ENCODE results near the gene DMD.

The DMD gene

DNA sequence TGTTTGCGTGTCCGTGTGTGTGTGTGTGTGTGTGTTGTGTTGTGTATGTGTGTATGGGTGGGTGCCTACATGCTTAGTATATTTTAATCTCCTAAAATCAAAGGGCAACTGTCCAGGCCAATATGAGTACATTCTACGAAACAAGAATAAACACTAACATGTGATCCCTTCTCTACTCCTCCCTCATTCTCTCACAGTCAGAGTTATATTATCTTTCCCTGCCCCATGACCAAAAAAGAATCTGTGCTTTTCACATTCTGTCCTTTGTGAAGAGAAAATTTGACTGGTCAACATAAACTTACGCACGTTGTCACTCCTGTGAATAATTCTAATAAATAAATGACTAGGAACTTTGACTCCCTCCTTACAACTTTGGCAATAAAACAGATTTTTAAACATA lies 532.9 kb downstream of the DMD start:
- no peaks in the 10 kb centered on the region for H3K4me1 ChIP-seq (ENCODE audit: control insufficient read depth, insufficient read depth, low read length, poor library complexity, severe bottlenecking)
- WGBS, 2 experiments (ENCODE audit: insufficient coverage in 2 of 2) = no CpG with 5 or more reads among the region's 5 CpGs
- no peaks in the 10 kb centered on the region for H3K9me3 ChIP-seq (ENCODE audit: control insufficient read depth, low read length)
- no peak overlapping the region for H3K4me3 ChIP-seq (ENCODE audit: extremely low read depth, insufficient read depth, low read length, poor library complexity, severe bottlenecking)
- no peak overlapping the region for H3K27ac ChIP-seq (ENCODE audit: low read depth, low read length, severe bottlenecking)
- H3K36me3 ChIP-seq (ENCODE audit: control insufficient read depth, insufficient read depth, low read length) = no peaks in the 10 kb centered on the region

DNA sequence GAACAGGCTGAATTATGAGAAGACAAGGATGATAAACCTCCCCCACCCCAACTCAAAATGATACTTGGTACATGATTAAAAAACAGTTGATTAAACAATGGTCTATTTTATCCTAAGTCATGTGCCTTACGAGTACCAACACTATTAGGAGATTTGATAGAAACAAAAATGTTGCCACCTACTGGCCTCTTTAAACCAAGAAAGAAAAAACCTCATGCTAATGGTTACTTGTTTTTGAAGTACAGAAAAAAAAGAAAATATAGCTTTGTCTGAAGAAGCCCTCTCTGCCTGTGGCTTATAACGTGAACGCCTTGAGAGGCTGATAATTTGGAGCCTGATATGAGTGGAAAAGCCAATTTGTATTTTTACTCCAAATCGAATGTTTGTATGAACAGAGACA lies 538.2 kb downstream of the DMD start:
- no peaks in the 10 kb centered on the region for H3K9me3 ChIP-seq (ENCODE audit: control insufficient read depth, low read length)
- H3K4me3 ChIP-seq (ENCODE audit: extremely low read depth, insufficient read depth, low read length, poor library complexity, severe bottlenecking) = no peak overlapping the region
- H3K4me1 ChIP-seq (ENCODE audit: control insufficient read depth, insufficient read depth, low read length, poor library complexity, severe bottlenecking) = no peaks in the 10 kb centered on the region
- no CpG with 5 or more reads among the region's 4 CpGs for WGBS, 2 experiments (ENCODE audit: insufficient coverage in 2 of 2)
- no peak overlapping the region for H3K27ac ChIP-seq (ENCODE audit: low read depth, low read length, severe bottlenecking)
- no peaks in the 10 kb centered on the region for H3K36me3 ChIP-seq (ENCODE audit: control insufficient read depth, insufficient read depth, low read length)

DNA sequence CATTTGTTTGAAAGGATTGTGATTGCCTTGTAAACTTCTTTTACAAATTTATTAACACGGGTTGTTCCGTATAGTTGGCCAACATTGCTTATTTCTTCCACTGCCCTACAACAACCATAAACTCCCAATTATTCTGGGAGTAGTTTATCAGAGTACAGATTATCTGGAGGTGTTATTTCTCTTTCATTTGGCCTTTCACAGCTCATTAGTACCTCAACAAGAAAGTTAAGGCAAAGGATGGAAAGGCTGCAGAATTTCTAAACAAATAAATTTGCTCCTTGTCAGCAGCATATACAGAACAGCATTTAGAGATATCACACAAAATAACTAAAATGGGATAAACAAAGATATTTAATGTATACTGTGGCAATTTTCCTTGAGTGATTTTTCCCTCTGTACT lies 548.8 kb downstream of the DMD start:
- no peak overlapping the region for H3K4me3 ChIP-seq (ENCODE audit: extremely low read depth, insufficient read depth, low read length, poor library complexity, severe bottlenecking)
- H3K27ac ChIP-seq (ENCODE audit: low read depth, low read length, severe bottlenecking) = no peak overlapping the region
- no peaks in the 10 kb centered on the region for H3K36me3 ChIP-seq (ENCODE audit: control insufficient read depth, insufficient read depth, low read length)
- no peaks in the 10 kb centered on the region for H3K4me1 ChIP-seq (ENCODE audit: control insufficient read depth, insufficient read depth, low read length, poor library complexity, severe bottlenecking)
- H3K9me3 ChIP-seq (ENCODE audit: control insufficient read depth, low read length) = no peaks in the 10 kb centered on the region
- WGBS, 2 experiments (ENCODE audit: insufficient coverage in 2 of 2) = no CpG with 5 or more reads among the region's 2 CpGs

DNA sequence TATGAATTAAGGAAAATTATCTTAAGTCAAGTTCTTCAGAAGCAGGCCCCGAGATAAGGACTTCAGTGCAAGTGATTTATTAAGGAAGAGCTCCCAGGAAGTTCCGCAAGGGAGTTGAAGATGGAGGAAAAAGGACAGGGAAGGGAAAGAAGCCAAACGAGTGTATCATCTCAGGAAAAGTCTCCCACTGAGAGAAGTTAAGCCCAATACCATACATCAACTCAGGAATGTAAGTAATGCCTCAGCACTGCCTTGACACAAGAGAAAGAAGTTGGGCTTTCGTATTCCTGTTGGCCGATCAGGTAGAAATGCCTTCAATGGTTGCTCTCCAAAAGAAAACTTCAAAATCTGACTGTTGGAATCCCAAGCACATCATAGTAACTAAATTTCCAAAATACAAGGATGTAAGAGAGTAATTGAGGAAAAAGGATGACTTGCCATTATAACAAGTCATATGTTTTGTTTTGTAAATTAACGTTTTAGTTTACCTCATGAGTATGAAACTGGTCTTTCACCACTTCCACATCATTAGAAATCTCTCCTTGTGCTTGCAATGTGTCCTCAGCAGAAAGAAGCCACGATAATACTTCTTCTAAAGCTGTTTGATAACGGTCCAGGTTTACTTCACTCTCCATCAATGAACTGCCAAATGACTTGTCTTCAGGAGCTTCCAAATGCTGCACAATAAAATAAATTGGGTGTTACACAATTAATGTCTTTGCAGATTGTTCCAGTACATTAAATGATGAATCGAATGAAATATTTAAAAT lies 566.7 kb downstream of the DMD start:
- H3K4me1 ChIP-seq (ENCODE audit: control insufficient read depth, insufficient read depth, low read length, poor library complexity, severe bottlenecking) = no peaks in the 10 kb centered on the region
- no peaks in the 10 kb centered on the region for H3K9me3 ChIP-seq (ENCODE audit: control insufficient read depth, low read length)
- H3K4me3 ChIP-seq (ENCODE audit: extremely low read depth, insufficient read depth, low read length, poor library complexity, severe bottlenecking) = no peak overlapping the region
- H3K36me3 ChIP-seq (ENCODE audit: control insufficient read depth, insufficient read depth, low read length) = no peaks in the 10 kb centered on the region
- H3K27ac ChIP-seq (ENCODE audit: low read depth, low read length, severe bottlenecking) = no peak overlapping the region
- WGBS, 2 experiments (ENCODE audit: insufficient coverage in 2 of 2) = 100% methylated on average over 1 of the region's 9 CpGs; no CpG with 5 or more reads in 1 of the 2 experiments

DNA sequence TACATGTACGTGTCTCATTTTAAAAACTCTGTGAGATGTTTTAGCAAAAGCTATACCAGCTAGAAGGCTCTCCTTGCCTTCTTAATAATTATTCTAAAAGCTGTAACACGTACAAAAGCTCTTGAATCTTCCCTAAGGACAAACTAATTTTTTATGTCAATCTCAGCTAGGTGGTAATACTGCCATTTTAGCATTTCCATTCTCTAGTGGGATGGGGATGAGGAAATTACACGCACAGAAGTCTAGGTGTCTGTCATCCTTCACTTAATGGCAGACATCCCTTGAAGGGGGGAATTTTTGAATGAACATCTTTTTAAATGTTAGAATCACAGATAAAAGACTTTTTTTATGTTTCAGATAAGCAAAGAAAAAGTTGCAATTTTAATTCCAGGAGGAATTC lies 569.1 kb downstream of the DMD start:
- Histone ChIP-seq H3K9me3 (ENCODE audit: control insufficient read depth, low read length) (no peaks in the 10 kb centered on the region), H3K36me3 (ENCODE audit: control insufficient read depth, insufficient read depth, low read length) (no peaks in the 10 kb centered on the region), H3K27ac (ENCODE audit: low read depth, low read length, severe bottlenecking) (no peak overlapping the region), H3K4me1 (ENCODE audit: control insufficient read depth, insufficient read depth, low read length, poor library complexity, severe bottlenecking) (no peaks in the 10 kb centered on the region), H3K4me3 (ENCODE audit: extremely low read depth, insufficient read depth, low read length, poor library complexity, severe bottlenecking) (no peak overlapping the region)
- WGBS, 2 experiments (ENCODE audit: insufficient coverage in 2 of 2) = no CpG with 5 or more reads among the region's 3 CpGs

DNA sequence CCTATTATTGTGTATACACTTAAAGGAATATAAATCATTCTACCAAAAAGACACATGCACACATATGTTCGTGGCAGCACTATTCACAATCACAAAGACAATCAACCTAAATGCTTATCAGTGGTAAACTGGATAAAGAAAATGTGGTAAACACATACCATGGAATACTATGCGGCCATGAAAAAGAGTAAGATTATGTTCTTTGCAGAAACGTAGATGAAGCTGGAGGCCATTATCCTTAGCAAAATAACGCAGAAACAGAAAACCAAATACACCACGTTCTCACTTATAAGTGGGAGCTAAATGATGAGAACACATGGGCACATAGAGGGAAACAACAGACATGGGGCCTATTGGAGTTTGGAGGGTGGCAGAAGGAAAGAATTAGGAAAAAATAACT lies 593.2 kb downstream of the DMD start:
- H3K27ac ChIP-seq (ENCODE audit: low read depth, low read length, severe bottlenecking) = no peak overlapping the region
- WGBS, 2 experiments (ENCODE audit: insufficient coverage in 2 of 2) = no CpG with 5 or more reads among the region's 5 CpGs
- H3K36me3 ChIP-seq (ENCODE audit: control insufficient read depth, insufficient read depth, low read length) = no peaks in the 10 kb centered on the region
- no peaks in the 10 kb centered on the region for H3K4me1 ChIP-seq (ENCODE audit: control insufficient read depth, insufficient read depth, low read length, poor library complexity, severe bottlenecking)
- no peaks in the 10 kb centered on the region for H3K9me3 ChIP-seq (ENCODE audit: control insufficient read depth, low read length)
- no peak overlapping the region for H3K4me3 ChIP-seq (ENCODE audit: extremely low read depth, insufficient read depth, low read length, poor library complexity, severe bottlenecking)

DNA sequence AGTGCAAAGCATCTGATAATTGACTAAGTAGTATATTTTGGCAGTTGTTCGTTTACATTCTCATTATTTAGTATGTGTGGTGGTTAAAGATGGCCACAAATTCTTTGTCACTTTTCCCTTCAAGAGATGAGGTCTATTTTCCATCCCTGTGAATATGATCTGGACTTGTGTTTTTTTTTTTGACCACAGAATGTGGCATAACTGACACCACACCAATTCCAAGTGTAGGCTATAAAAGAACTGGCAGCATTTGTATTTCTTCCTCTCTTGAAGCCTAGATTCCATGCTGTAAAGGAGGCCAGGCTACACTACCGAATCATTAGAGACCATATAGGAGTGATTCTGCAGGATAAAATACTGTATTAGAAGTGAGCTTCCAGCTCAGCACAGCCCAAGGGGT lies 596.6 kb downstream of the DMD start:
- no peak overlapping the region for H3K4me3 ChIP-seq (ENCODE audit: extremely low read depth, insufficient read depth, low read length, poor library complexity, severe bottlenecking)
- no peaks in the 10 kb centered on the region for H3K36me3 ChIP-seq (ENCODE audit: control insufficient read depth, insufficient read depth, low read length)
- no peaks in the 10 kb centered on the region for H3K4me1 ChIP-seq (ENCODE audit: control insufficient read depth, insufficient read depth, low read length, poor library complexity, severe bottlenecking)
- H3K9me3 ChIP-seq (ENCODE audit: control insufficient read depth, low read length) = no peaks in the 10 kb centered on the region
- no peak overlapping the region for H3K27ac ChIP-seq (ENCODE audit: low read depth, low read length, severe bottlenecking)
- no CpG with 5 or more reads among the region's 2 CpGs for WGBS, 2 experiments (ENCODE audit: insufficient coverage in 2 of 2)

DNA sequence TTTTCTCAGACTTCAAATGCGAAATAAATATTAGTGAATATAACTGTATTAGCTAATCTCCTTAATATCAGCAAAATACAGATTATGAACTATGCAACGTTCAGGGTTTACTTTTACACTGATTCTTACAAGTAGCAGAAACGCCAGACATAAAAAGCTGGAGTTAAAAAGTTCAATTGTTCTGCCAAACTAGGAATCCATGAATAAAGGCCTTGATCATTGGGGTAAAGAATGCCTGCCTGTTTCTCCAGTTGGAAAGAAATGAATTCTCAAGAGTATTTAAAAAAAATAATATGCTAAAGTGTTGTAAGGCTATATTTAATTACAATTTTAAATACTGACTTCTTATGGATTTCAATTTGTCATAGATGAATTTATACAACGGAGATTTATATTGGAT lies 612.2 kb downstream of the DMD start:
- H3K9me3 ChIP-seq (ENCODE audit: control insufficient read depth, low read length) = no peaks in the 10 kb centered on the region
- H3K4me3 ChIP-seq (ENCODE audit: extremely low read depth, insufficient read depth, low read length, poor library complexity, severe bottlenecking) = no peak overlapping the region
- H3K36me3 ChIP-seq (ENCODE audit: control insufficient read depth, insufficient read depth, low read length) = no peaks in the 10 kb centered on the region
- H3K4me1 ChIP-seq (ENCODE audit: control insufficient read depth, insufficient read depth, low read length, poor library complexity, severe bottlenecking) = no peaks in the 10 kb centered on the region
- H3K27ac ChIP-seq (ENCODE audit: low read depth, low read length, severe bottlenecking) = no peak overlapping the region
- WGBS, 2 experiments (ENCODE audit: insufficient coverage in 2 of 2) = 100% methylated on average over 1 of the region's 4 CpGs; no CpG with 5 or more reads in 1 of the 2 experiments

DNA sequence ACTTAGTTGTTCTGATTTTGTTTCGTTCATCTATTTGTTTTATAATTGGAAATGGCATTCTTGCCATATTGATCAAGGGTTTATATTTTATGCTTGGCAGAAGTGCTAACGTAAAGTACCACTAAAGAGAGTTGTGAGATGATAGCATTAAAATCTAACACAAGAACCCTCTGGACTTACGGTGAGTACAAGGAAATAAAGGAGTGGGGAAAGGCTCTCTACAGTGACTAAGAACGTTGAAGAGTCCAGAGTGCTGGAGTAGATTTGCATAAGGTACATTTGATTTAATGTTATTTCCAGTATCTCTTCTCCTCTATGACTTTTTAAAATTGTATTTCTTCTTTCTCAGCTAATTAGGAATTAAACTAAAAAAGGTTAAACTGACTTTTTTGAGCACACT lies 612.6 kb downstream of the DMD start:
- no peaks in the 10 kb centered on the region for H3K4me1 ChIP-seq (ENCODE audit: control insufficient read depth, insufficient read depth, low read length, poor library complexity, severe bottlenecking)
- no peaks in the 10 kb centered on the region for H3K9me3 ChIP-seq (ENCODE audit: control insufficient read depth, low read length)
- no peaks in the 10 kb centered on the region for H3K36me3 ChIP-seq (ENCODE audit: control insufficient read depth, insufficient read depth, low read length)
- no CpG with 5 or more reads among the region's 4 CpGs for WGBS, 2 experiments (ENCODE audit: insufficient coverage in 2 of 2)
- no peak overlapping the region for H3K27ac ChIP-seq (ENCODE audit: low read depth, low read length, severe bottlenecking)
- H3K4me3 ChIP-seq (ENCODE audit: extremely low read depth, insufficient read depth, low read length, poor library complexity, severe bottlenecking) = no peak overlapping the region

DNA sequence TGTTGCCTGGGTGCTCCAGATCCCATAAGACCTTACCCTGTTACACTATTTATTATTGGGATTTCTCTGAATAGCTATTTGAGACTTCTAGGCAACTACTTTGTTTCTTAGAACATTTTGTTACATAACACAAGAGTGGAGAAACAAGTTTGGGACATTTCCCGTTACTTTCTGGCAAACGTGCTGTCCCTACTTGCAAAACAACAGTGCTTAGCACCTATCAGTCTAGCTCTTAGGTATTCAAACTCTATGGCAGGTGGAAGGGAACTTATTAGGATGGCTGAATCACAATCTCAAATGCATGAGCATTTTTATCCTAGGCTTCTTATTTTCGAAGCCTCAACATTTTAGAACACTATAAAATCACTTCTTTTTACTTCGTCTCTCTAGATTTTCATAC lies 613.6 kb downstream of the DMD start:
- H3K4me3 ChIP-seq (ENCODE audit: extremely low read depth, insufficient read depth, low read length, poor library complexity, severe bottlenecking) = no peak overlapping the region
- H3K9me3 ChIP-seq (ENCODE audit: control insufficient read depth, low read length) = no peaks in the 10 kb centered on the region
- no CpG with 5 or more reads among the region's 4 CpGs for WGBS, 2 experiments (ENCODE audit: insufficient coverage in 2 of 2)
- no peaks in the 10 kb centered on the region for H3K4me1 ChIP-seq (ENCODE audit: control insufficient read depth, insufficient read depth, low read length, poor library complexity, severe bottlenecking)
- H3K36me3 ChIP-seq (ENCODE audit: control insufficient read depth, insufficient read depth, low read length) = no peaks in the 10 kb centered on the region
- no peak overlapping the region for H3K27ac ChIP-seq (ENCODE audit: low read depth, low read length, severe bottlenecking)

DNA sequence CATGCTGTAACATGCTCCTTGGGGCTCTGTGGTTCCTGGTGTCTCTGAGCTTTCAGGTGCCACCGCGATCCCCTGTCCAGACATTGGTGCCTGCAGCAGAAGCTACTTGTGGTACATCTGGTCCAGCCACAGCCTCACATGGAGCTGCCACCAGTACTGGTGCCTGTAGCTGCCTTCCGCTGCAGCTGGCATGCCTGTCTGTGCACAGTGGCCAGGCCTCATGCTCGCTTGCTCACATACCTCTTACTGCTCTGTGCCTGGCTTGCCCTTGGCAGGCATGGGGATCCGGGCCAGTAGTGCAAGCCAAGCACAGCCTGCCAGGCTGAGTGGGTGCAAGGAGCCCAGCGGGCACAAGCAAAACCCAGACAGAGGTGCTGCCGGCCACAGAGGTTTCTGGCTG lies 618.6 kb downstream of the DMD start:
- no peak overlapping the region for H3K4me3 ChIP-seq (ENCODE audit: extremely low read depth, insufficient read depth, low read length, poor library complexity, severe bottlenecking)
- no peaks in the 10 kb centered on the region for H3K36me3 ChIP-seq (ENCODE audit: control insufficient read depth, insufficient read depth, low read length)

More for the DNA sequence above, 618.6 kb downstream of the DMD start:
- Histone ChIP-seq H3K27ac (ENCODE audit: low read depth, low read length, severe bottlenecking) (no peak overlapping the region), H3K9me3 (ENCODE audit: control insufficient read depth, low read length) (no peaks in the 10 kb centered on the region), H3K4me1 (ENCODE audit: control insufficient read depth, insufficient read depth, low read length, poor library complexity, severe bottlenecking) (no peaks in the 10 kb centered on the region)
- 100% methylated on average over 1 of the region's 7 CpGs; no CpG with 5 or more reads in 1 of the 2 experiments for WGBS, 2 experiments (ENCODE audit: insufficient coverage in 2 of 2)

Measured in mesodermal cell (in vitro differentiated cells).